ENCODE results near the gene LHX6. TPM values are rescaled to one million over a fixed set of nuclear protein-coding genes. Genes with fewer than 3 reads are reported as not detected.

Gene LHX6
- total and polyA plus RNA-seq, 2 of the 8 experiments (the other 6 are each of a cell fraction or from before 2014, with no cell fraction given): 0.92 to 1.2 TPM

DNA sequence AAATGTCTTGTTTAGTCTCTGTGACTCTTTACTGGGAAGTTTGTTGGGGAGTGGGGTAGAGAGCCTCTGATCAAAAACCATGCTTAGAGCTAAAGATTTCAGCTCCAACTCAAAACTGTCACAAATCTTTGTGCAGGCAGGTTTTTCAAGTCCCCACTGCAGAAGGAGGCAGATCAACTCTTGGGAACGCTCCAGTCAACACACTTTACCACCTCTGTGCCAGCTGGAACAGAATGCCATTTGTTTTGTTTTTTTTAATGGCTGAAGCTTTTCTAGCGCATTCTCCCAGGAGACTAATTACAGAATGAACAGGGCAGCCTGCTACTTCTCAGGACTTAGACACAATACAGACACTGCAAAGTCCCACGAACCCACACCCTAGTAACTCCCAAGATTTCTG lies 17.9 kb upstream of the LHX6 start:
- no peaks in the 10 kb centered on the region for H3K9me3 ChIP-seq (ENCODE audit: insufficient read depth in 2 of 2, low read depth in 1 of 2, low read length in 1 of 2)
- no peak overlapping the region for H3K4me2 ChIP-seq (ENCODE audit: insufficient read depth in 1 of 2, low read depth in 2 of 2, low read length in 2 of 2)
- H4K5ac ChIP-seq (ENCODE audit: insufficient read length, low read depth, low read length): no peak overlapping the region
- H3K9ac ChIP-seq (replicated peaks in 1 of 4; ENCODE audit: extremely low read depth in 1 of 4, low read depth in 3 of 4, low read length in 3 of 4): no peak overlapping the region
- no peaks in the 10 kb centered on the region for H3K79me1 ChIP-seq (ENCODE audit: low read depth, low read length)
- ChIA-PET POLR2A (ENCODE audit: partially characterized antibody) (interaction anchor here (0.6 to 1.3 kb wide), 3 partner anchors 20 to 92 kb away, joined by 3 to 5 read pairs (median 3); no protein-coding TSS in a partner anchor), CTCF (ENCODE audit: partially characterized antibody) (interaction anchor here (0.6 to 0.9 kb wide), 2 partner anchors 18 to 110 kb away, joined by 3 to 4 read pairs; partner anchors contain the start of genes MRRF and RBM18)
- H3K27me3 ChIP-seq (replicated peaks in 1 of 4; ENCODE audit: control insufficient read depth in 3 of 4, extremely low read depth in 1 of 4, insufficient read depth in 3 of 4, low read length in 3 of 4): no peaks in the 10 kb centered on the region
- no peak overlapping the region for H3K14ac ChIP-seq (ENCODE audit: insufficient read length)
- H3K27ac ChIP-seq (ENCODE audit: low read depth, low read length): no peak overlapping the region
- no peak overlapping the region for H3K56ac ChIP-seq (replicated peaks; ENCODE audit: insufficient read length, low read depth, low read length)
- no peak overlapping the region for H2BK12ac ChIP-seq (ENCODE audit: low read depth, low read length)
- FAIRE-seq (no peak), DNase-seq (ENCODE audit: low read depth in 1 of 2, low spot score in 2 of 2) (no peak)
- H3K79me2 ChIP-seq (ENCODE audit: control insufficient read depth in 1 of 2, insufficient read depth in 2 of 2, low read length in 2 of 2): no peaks in the 10 kb centered on the region; a peak in 1 of 4 replicates
- no peak overlapping the region for H2AK5ac ChIP-seq (ENCODE audit: low read depth, low read length)
- H3K23me2 ChIP-seq (ENCODE audit: low read depth, low read length): no peaks in the 10 kb centered on the region
- no peak overlapping the region for H2BK120ac ChIP-seq (replicated peaks; ENCODE audit: low read depth, low read length)
- no peak overlapping the region for H4K91ac ChIP-seq (replicated peaks; ENCODE audit: insufficient read length, low read length)
- no peak overlapping the region for H3K18ac ChIP-seq (ENCODE audit: extremely low read depth, low read length)
- H2BK15ac ChIP-seq (ENCODE audit: low read length): no peak overlapping the region
- H2BK20ac ChIP-seq (ENCODE audit: low read length): no peak overlapping the region
- H3K23ac ChIP-seq (ENCODE audit: insufficient read length): no peak overlapping the region
- peaks cover 0 to 6% of the 10 kb centered on the region in 2 experiments for H4K20me1 ChIP-seq (replicated peaks in 1 of 2; ENCODE audit: control insufficient read depth in 1 of 2, insufficient read depth in 2 of 2, low read length in 2 of 2)
- H2BK5ac ChIP-seq (ENCODE audit: low read depth, low read length): no peak overlapping the region
- no peak overlapping the region for H4K8ac ChIP-seq (ENCODE audit: extremely low read depth, insufficient read depth, low read length)
- H3K4me3 ChIP-seq (ENCODE audit: extremely low read depth in 1 of 4, insufficient read depth in 2 of 4, low read depth in 3 of 4, low read length in 4 of 4): no peak overlapping the region
- H3K4ac ChIP-seq (replicated peaks; ENCODE audit: insufficient read length, low read depth, low read length): no peak overlapping the region
- no peak overlapping the region for H2AFZ ChIP-seq (ENCODE audit: low read length)
- WGBS, 2 experiments (ENCODE audit: extremely low coverage in 1 of 2, insufficient coverage in 1 of 2, insufficient read length in 1 of 2, insufficient replicate concordance in 2 of 2, low coverage in 1 of 2, low lambda C conversion rate in 2 of 2, missing lambda C conversion rate in 1 of 2): 81% methylated on average over 3 of the region's 3 CpGs; no CpG with 5 or more reads in 1 of the 2 experiments
- peaks cover 2 to 54% (median 25%) of the 10 kb centered on the region in 4 experiments; a peak in 7 of 8 replicates for H3K36me3 ChIP-seq (ENCODE audit: control insufficient read depth in 2 of 4, insufficient read depth in 4 of 4, low read length in 3 of 4)
- no peaks in the 10 kb centered on the region for H3K4me1 ChIP-seq (replicated peaks in 1 of 4; ENCODE audit: control insufficient read depth in 3 of 4, insufficient read depth in 4 of 4, low read length in 3 of 4)
- no peak for TF ChIP-seq HDAC6 (IDR thresholded peaks at IDR 0.05; ENCODE audit: low read depth, low read length)
- TF ChIP-seq, protein P1, sequence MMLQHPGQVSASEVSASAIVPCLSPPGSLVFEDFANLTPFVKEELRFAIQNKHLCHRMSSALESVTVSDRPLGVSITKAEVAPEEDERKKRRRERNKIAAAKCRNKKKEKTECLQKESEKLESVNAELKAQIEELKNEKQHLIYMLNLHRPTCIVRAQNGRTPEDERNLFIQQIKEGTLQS (IDR thresholded peaks at IDR 0.05; ENCODE audit: insufficient read depth, low read depth, low read length): no peak
- TF ChIP-seq RNF2 (IDR thresholded peaks at IDR 0.05; ENCODE audit: borderline replicate concordance, low read depth, low read length, missing control alignments, poor library complexity, severe bottlenecking): no peak
- no peak for TF ChIP-seq GABPA (IDR thresholded peaks at IDR 0.05; ENCODE audit: borderline replicate concordance, insufficient read depth, low read length)
- no peak for TF ChIP-seq RXRA (IDR thresholded peaks at IDR 0.05; ENCODE audit: insufficient read depth, low read depth, low read length)
- no peak for TF ChIP-seq EP300 (IDR thresholded peaks at IDR 0.05; ENCODE audit: borderline replicate concordance in 1 of 2, low read depth in 2 of 2, low read length in 2 of 2)
- no peak for TF ChIP-seq NANOG (IDR thresholded peaks at IDR 0.05; ENCODE audit: insufficient read depth, low read depth, low read length, poor library complexity, severe bottlenecking)
- no peak for TF ChIP-seq KDM4A (IDR thresholded peaks at IDR 0.05; ENCODE audit: low read depth, low read length, severe bottlenecking)
- TF ChIP-seq, protein P2, sequence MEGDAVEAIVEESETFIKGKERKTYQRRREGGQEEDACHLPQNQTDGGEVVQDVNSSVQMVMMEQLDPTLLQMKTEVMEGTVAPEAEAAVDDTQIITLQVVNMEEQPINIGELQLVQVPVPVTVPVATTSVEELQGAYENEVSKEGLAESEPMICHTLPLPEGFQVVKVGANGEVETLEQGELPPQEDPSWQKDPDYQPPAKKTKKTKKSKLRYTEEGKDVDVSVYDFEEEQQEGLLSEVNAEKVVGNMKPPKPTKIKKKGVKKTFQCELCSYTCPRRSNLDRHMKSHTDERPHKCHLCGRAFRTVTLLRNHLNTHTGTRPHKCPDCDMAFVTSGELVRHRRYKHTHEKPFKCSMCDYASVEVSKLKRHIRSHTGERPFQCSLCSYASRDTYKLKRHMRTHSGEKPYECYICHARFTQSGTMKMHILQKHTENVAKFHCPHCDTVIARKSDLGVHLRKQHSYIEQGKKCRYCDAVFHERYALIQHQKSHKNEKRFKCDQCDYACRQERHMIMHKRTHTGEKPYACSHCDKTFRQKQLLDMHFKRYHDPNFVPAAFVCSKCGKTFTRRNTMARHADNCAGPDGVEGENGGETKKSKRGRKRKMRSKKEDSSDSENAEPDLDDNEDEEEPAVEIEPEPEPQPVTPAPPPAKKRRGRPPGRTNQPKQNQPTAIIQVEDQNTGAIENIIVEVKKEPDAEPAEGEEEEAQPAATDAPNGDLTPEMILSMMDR (IDR thresholded peaks at IDR 0.05; ENCODE audit: control extremely low read depth in 1 of 3, insufficient read depth in 1 of 3, low read depth in 1 of 3, low read length in 3 of 3): no peak
